RCC 7860 (cell line): ENCODE data around the gene MINDY4.

Experiments used
- DNase-seq: peaks from one replicate; pipeline ENCODE4 v3.0.0-alpha.2; 2015; ENCODE audit warnings: low spot score
- FAIRE-seq: peaks from 2 replicates; lab custom pipeline; 2012; peaks lifted over from hg19 to GRCh38; lab: Jason Lieb, UNC

Gene MINDY4

DNA sequence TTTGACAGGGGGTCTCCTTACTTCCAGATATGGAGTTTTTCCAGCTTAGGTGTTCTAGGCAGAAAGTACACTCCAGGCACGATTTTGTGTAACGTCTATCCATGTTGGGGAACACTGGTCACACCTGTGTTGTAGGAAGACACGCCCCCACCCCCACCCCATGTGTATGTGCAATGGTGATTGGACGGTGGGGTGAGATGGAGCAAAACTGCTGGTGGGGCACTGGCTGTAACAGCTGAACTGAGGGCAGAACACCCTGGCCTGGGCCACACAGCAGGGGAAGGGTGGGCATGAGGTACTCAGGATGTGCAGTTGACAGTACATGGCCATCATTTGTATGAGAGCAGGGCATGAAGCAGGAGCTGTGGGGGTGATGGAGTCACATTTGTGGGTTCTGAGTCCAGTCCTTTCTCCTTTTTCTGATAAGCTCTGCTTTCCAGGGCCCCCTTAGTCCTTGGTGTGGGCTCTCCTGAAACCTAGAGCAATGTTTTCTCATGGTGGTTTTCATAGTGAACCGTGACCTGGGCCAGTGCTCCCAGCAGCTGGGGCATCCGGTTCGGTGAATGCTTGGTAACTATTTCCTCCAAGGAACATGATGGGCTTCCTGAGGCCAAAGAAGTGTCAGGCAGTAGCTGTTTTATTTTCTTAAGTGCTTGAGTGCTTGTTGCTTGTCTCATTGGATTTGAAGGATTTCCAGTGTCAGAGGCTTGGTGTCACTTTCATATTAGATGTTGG lies 77.1 kb downstream of the MINDY4 start:
- DNase-seq (no peak), FAIRE-seq (no peak)

- DNase-seq, result no peak
- no peak for FAIRE-seq
These were observed 78.3 kb downstream of the MINDY4 start for GRCh38 chr7:30849565-30849964.

DNA sequence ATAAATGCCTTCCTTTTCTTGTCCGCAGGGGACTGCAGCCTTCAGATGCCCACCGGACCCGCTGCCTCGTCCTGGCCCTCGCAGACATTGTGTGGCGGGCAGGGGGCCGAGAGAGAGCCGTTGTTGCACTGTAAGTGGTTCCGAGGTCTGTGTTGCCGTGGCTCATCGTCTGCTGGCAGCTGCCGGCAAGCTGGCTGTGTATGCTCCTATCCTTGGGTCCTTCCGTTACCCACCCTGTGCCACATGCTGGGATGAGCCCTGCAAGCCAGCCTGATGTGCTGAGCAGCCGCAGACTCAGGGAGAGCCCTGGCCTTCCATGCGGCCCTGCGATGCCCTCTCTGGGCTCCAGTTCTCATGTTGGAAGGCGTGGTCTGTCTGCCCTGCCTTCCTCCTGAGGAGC lies 79.2 kb downstream of the MINDY4 start:
- no peak for FAIRE-seq
- DNase-seq, result no peak

DNA sequence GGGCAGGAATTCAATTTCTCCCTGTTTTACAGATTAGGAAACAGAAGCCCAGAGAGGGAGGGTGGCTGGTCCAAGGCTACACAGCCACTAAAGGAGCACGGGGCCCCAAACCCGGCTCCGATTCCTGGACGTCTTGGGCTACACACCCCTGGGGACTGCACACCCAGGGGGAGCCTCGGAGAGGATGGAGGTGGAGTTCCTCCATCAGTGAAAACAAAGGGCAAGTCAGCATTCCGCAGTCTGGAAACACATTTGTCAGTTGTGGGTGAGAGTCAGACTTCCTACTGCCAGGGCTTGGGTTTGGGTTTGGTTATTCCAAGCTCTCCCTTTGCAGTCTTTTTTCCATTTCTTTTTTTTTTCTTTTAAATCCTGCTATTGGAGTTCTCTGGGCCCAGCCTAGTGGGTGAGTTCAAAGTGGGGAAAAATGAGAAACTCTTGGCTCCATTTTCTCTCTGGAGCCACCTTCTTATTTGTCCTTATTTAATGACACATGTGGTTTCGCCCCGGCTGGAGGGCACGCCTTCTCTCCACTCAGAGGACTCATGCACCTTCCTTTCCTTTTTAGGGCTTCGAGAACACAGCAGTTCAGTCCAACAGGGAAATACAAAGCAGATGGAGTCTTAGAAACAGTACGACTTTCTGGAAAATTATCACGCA lies 80.6 kb downstream of the MINDY4 start:
- no peak for DNase-seq
- no peak for FAIRE-seq

DNA sequence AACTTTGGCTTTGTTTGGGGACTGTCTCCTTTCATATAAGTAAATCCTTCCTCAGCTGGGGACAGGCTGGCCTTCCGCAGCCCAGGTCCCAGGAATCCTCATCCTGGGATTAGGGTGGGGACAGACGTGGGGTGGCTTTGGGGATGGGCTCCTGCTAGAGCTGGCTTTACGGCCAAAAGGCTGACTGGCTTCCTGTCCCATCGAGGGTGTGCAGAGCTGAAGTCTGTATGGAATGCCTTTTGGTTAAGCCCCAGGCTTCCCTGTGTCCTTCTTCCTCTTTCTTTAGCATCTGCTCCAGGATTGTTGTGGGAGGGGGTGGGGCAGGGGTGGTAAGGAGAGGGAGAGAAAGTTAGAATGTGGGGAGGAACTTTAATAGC lies 81.1 kb downstream of the MINDY4 start:
- FAIRE-seq (no peak), DNase-seq (no peak)

- no peak for FAIRE-seq
- no peak for DNase-seq
These were observed 81.6 kb downstream of the MINDY4 start for GRCh38 chr7:30852744-30853288.

GRCh38 chr7:30853576-30853975 lies 82.4 kb downstream of the MINDY4 start:
- no peak for FAIRE-seq
- no peak for DNase-seq

DNA sequence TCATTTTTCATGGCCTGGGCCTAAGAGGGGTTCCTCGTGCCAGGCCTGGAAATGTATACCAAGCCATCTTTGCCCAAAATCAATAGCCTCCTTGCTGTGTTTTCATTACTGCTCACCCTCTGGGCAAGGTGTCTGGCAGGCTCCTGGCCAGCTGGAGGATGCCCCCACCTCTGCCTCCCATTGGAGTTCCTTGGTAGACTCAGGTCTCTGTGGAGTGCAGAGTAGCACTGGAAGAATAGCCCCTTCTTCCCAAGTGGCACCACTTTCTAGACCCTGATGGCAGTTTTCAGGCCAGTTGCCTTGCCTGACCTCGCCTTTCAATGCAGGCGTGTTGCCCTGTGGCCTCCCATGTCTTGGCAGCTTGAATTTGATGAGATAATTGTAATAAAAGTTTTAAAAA lies 84.7 kb downstream of the MINDY4 start:
- no peak for DNase-seq
- no peak for FAIRE-seq

- FAIRE-seq, result no peak
- DNase-seq, result no peak
These were observed 87.4 kb downstream of the MINDY4 start for GRCh38 chr7:30858576-30858975.

DNA sequence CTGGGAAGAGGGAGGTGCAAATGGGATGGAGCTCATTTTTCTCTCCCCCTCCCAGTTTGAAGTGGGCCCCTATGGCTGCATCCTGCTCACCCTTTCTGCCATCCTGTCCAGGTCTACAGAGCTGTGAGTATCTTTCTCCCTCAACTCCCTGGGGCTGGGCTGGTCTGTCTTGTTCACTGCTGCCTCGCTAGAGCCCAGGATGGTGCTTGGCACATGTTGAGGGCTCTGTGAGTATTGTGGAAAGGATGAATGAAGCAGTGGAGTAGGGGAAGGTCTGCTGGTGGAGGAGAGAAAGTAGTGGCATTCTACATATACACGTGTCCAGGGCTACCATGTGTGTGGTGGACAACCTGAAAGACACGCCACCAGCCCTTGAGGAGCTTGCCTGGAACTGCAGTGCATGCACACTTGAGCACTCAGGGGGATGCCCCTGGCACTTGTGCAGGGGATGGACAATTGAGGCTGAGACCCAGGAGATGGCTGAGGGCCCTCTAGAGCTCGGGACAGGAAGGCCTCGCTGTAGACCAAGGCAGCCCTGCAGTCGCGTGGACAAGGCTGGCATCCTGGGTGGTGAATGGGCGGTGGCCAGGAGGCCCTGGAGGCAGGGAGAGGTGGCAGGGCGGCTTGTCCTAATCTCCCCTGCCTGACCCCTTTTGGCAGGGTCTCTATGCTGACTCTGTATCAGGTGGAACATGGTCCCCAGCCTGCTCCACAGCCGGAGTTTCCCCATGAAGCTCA lies 88.2 kb downstream of the MINDY4 start:
- FAIRE-seq, result no peak
- no peak for DNase-seq

- DNase-seq, result no peak
- FAIRE-seq, result no peak
These were observed 88.8 kb downstream of the MINDY4 start for GRCh38 chr7:30859940-30860496.

DNA sequence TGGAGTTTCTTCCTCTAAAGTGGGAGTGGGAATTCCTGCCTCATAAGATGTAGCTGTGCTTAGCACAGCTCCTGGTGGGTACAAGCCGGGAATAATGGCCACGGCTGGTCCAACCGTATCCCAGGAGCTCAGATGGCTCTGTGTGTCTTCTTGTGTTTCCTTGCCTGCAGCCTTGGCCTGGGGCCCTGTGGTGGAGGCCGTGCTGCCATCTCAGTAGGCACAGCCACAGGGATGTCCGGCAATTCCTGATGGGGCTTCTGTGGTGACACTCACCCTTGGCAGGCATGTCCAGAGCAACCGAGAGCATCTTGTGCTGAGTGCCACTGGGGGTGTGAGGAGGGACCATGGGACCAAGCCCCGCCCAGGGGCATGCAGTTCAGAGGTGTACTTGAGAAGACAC lies 90.4 kb downstream of the MINDY4 start:
- FAIRE-seq (no peak), DNase-seq (no peak)

GRCh38 chr7:30862995-30863705 lies 91.9 kb downstream of the MINDY4 start:
- no peak for DNase-seq
- no peak for FAIRE-seq

DNA sequence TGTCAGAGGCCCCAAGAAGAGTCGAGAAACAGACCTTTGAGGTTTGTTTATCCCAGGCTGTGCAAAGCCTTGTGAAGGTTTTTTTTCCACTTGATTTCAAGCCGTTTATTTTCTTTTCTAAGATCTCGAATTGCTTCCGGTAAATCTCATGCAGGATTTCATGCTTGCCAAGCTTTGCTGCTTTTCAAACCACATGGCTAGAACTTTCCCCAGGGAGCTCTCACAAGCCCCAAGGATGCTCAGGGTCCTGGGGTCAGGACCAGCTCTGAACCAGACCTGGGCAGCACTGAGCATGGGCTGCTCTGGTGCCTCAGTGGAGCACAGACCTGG lies 92.5 kb downstream of the MINDY4 start:
- no peak for FAIRE-seq

DNA sequence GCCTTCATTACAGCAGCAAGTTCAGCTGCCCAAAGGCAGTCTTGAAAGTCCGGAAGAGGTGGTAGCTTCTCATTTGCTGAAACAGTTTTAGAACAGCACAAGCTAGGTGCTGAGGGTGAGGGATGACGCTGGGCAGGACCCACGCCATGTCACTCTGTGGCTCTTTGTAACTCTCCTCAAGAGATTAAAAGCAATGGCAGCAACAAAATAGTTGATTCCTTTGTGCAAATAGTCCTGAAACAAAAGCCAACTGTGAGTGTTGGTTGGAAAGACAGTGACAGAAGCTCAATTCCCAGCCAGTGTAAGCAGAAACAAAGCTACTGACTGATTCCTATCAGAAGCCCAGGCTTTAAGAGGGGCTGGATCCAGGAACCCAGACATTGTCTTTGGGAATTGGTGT lies 92.9 kb downstream of the MINDY4 start:
- DNase-seq (no peak), FAIRE-seq (no peak)

More for the DNA sequence above, 92.5 kb downstream of the MINDY4 start:
- DNase-seq, result no peak

GRCh38 chr7:30865076-30865475 lies 93.9 kb downstream of the MINDY4 start:
- no peak for DNase-seq

GRCh38 chr7:30865821-30866220 lies 94.6 kb downstream of the MINDY4 start:
- FAIRE-seq, result no peak
- DNase-seq, result no peak

More at GRCh38 chr7:30865076-30865475, 93.9 kb downstream of the MINDY4 start:
- no peak for FAIRE-seq

DNA sequence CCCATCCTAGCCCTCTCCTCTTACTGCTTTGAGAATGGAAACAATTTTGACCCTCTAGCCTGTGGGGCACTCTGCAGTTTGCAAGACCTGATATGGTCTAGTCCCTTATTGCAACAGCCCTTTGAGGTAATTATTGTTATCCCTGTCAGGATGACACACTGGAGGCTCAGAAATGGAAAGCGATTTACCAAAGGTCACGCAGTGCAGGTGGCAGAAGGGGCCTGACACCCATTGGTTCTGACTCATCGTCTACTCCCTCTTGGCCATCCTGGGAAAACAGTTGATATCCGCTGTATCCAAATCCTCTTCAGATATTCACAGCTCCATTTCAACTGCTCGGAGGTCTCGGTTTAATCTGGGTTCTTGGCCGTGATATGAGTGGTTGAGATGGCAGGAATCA lies 95.7 kb downstream of the MINDY4 start:
- FAIRE-seq, result no peak

GRCh38 chr7:30867483-30867882 lies 96.3 kb downstream of the MINDY4 start:
- FAIRE-seq (no peak), DNase-seq (no peak)

More for the DNA sequence above, 95.7 kb downstream of the MINDY4 start:
- DNase-seq, result no peak

GRCh38 chr7:30869794-30870611 lies 98.8 kb downstream of the MINDY4 start:
- no peak for FAIRE-seq
- DNase-seq, result no peak
